Epidermal melanocyte (primary cell): ENCODE measurements around the gene SH3GL2.

Experiments
- DNase-seq: peaks from one replicate; pipeline ENCODE4 v3.0.0; 2011; ENCODE audit warnings: low spot score; ENCODE audit not compliant: insufficient read length

The SH3GL2 gene

DNA sequence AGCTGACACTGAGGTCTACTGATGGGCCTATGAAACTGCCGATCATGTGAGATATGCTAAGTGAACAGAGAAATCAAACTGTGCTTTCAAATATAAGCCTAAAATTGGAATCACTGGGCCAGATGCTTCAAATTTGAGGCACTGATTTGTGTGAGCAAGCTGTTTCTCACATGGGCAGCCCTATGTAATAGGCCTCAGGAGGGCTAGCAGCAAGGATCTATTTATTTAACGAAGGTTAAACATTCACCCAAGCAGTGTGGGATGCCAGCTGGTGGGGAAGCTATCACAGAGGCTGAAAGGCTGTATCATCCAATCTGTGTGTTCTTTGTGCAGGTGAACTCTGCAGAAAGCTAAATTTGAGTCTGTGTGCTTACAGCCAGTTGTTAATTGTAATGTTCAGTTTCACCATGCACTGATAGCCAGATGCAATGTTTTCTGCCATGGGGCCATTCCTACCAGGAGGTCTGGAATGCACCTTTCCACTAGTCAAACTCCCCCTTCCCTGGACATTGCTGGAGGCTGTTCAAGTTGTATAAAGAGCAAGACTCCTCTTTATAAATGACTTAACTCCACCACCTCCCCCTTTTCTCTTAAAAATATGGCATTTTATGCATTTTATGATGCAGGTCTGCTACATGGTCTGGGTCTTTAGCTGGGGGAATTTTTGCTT, 228.9 kb downstream of the SH3GL2 start:
- no peak for DNase-seq

DNA sequence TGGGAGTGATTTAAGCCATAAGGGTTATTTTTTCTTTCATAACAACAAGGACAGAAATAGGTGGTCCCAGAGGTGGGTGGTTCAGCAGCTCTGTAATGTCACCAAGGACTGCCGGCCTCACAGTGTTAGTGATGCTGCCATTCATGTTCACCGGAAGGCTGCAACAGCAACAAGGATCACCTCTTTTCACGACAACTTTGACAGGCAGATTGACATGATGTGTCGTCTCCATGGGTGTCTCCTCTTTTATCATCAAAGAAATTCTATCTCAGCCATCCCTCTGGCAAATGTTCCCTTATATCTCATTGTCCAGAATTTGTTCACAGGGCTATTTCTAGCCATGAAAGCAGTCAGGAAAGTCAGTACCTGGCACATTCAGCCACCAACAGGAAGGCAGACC, 231.5 kb downstream of the SH3GL2 start:
- no peak for DNase-seq

DNA sequence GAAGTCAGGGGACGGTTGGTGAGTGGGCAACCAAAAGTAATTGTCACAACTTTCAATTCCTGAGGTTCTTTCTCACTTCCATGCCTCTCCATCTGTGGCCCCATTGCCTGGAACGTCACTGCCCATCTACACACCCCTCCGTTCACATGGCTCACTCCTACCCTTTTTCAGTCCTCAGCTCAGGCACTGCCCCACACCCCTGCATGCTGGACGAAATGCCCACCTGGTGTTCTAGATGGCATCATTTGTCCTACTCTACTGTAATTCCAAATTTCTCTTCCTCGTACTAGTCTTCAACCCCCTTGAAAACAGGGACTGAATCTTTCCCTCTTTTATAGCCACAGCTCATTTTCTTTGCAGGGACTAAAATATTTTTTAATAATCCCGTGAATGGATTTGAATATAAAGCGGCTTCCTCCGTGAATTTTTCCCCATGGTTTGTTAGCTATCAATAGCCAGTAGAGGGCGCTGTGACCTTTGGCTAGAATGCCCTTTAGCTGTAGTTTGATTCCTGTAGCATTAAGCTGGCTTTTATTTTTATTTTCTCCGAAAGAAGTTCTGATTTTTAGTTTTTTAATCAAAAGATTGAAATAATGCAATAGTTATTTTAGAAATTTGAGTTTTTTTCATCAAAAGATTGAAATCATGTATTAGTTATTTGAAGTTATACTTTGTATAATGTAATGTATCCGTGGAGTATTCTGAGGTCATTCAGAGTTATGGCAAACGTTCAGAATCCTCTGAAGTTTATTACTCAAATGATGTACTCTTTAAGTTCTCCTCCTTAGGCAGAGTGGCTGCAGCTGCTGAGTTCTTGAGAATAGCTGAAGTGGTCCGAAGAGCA, 232.1 kb downstream of the SH3GL2 start:
- peak; percentile 46 for DNase-seq

- DNase-seq = no peak
These were observed 234.9 kb downstream of the SH3GL2 start for GRCh38 chr9:17813798-17814197.

GRCh38 chr9:17816431-17817027, 237.7 kb downstream of the SH3GL2 start:
- DNase-seq = no peak

GRCh38 chr9:17824191-17824590, 245.3 kb downstream of the SH3GL2 start:
- DNase-seq = peak; percentile 34

- no peak for DNase-seq
These were observed 245.9 kb downstream of the SH3GL2 start for GRCh38 chr9:17824616-17825264.

DNA sequence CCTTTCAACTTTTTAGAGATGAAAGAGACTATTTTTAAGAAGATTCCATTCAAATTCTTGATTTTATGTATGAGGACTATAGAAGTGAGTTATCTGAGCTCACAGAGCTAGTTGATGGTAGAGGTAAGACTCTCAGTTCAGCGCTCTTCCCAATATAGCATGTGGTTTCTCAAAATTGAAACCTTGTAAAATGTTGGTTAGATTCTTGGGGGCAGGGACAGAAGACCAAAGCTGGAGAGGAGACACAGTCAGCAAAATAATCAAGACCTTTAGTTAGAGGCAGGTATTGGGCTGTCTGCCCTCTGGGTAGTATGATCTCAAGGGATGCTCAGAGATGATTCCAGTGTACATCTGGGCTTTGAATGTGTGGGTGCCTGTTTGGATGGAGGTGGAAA, 246.4 kb downstream of the SH3GL2 start:
- DNase-seq = no peak

DNA sequence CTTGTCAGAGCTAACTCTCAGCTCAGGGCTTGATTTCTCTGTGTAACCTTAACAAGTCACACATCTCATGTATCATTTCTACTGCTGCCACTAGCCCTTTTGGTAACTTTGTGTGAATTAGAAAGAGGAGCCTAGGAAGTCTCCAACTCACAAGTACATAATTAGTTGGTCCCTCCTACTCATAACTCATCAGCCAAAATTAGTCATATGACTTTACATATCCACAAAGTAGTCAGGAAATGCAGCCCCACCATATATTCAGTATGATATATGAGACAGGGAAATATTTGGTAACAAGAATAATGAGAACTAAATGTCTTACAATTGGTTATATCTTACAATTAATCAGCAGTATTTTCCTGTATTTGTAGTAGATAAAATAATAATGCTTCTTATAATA, 250.2 kb downstream of the SH3GL2 start:
- no peak for DNase-seq

GRCh38 chr9:17829812-17830385, 251.0 kb downstream of the SH3GL2 start:
- no peak for DNase-seq

DNA sequence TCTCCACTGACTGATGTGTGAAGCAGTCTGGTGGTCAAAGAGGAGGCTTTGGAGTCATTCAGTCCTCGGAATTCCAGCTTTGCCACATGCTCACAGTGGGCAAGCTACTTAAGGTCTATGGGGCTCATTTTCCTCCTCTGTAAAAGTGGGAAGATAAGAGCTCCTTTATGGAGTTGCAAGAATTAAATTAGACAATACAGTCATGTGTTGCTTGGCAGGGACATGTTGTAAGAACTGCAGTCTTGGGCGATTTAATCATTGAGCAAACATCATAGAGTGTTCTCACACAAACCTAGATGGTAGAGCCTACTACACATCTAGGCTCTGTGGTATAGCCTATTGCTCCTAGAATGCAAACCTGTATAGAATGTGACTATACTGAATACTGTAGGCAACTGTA, 253.9 kb downstream of the SH3GL2 start:
- no peak for DNase-seq

DNA sequence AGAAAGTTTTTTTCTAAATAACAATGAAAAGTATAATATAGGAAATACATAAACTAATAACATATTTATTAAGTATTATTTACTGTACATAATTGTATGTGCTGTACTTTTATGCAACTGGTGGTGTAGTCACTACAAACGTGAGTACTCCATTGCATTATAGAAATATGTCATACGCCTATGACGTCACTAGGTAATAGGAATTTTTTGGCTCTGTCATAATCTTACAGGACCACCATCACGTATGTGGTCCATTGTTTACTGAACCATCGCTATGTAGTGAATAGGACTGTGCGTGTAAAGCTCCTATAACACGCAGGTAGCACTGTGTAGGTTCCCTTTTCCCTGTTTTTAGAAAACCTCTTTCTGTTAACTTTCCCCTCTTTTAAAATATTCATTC, 255.0 kb downstream of the SH3GL2 start:
- DNase-seq = no peak

- no peak for DNase-seq
These were observed 259.1 kb downstream of the SH3GL2 start for GRCh38 chr9:17837965-17838364.

DNA sequence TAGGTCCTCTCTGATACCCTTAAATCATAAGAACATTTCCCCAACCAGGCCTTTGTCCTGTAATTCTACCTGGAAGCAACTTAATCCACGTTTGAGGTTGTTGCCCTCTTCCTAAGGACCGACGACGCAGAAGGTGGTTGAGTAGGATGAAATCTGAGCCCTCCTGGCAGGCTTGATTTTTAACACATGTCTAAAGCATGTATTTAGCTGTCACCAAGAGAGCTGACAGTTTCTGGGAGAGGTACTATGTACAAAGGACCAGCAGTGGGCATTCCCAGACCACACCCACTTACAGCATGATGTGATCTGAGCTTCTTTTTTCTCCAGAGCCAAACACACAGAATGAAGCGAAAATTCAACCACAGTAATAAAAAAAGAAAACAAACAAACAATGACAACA, 260.9 kb downstream of the SH3GL2 start:
- no peak for DNase-seq

DNA sequence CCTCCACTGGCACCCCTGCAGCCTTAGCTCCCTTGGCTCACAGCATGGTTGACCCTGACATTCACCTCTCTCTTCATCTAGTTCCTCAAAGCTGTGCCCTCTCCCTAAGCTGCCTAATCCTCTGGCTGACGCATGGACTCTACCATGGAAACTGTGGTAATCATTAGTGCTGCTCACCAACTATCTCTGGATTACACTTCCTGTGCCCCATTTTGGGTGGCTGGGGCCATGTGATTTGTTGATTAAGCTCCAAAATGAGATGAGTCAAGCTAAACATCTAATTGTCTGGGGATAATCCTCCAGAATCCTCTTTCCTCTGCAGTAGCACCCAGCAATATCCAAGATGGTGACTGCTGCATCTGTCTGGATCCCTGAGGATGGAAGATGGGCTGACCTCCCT, 264.4 kb downstream of the SH3GL2 start:
- no peak for DNase-seq
